HG03108 (cell line): ENCODE data around the gene FOXA3.
A peak's percentile ranks its signal among the peaks of the same experiment; 100 is the strongest.

Source experiments
- ATAC-seq: cut with Tn5 transposase; IDR thresholded peaks from one replicate; pipeline ENCODE4 v1.9.1; 2021; ENCODE audit warnings: moderate library complexity; ENCODE audit not compliant: unreplicated experiment

The FOXA3 gene

GRCh38 chr19:45863840-45864628 is at the start of gene FOXA3:
Gene FOXA3, plus strand, starts transcription at chr19:45864326. Its CDS starts 131 bp downstream, at chr19:45864457.
- peak; percentile 42 for ATAC-seq

GRCh38 chr19:45814851-45815480 is 49.2 kb upstream of the FOXA3 start, which contains the start of gene RSPH6A:
Gene RSPH6A, minus strand, starts transcription at chr19:45815308. Its CDS starts 132 bp downstream, at chr19:45815176.
- no peak for ATAC-seq

- no peak for ATAC-seq
These were observed 48.5 kb upstream of the FOXA3 start for GRCh38 chr19:45815481-45816216.

GRCh38 chr19:45816236-45817009 is 47.7 kb upstream of the FOXA3 start:
- no peak for ATAC-seq

- ATAC-seq, result peak; percentile 85
These were observed 47.0 kb upstream of the FOXA3 start for GRCh38 chr19:45817010-45817724.

GRCh38 chr19:45817725-45818301 is 46.3 kb upstream of the FOXA3 start:
- ATAC-seq, result no peak

- no peak for ATAC-seq
These were observed 44.4 kb upstream of the FOXA3 start for GRCh38 chr19:45819769-45820168.

- ATAC-seq, result no peak
These were observed 43.6 kb upstream of the FOXA3 start for GRCh38 chr19:45820413-45821102.

- no peak for ATAC-seq
These were observed 43.0 kb upstream of the FOXA3 start for GRCh38 chr19:45821103-45821521.

GRCh38 chr19:45821570-45821969 is 42.6 kb upstream of the FOXA3 start:
- ATAC-seq, result no peak

GRCh38 chr19:45822716-45823115 is 41.4 kb upstream of the FOXA3 start:
- no peak for ATAC-seq

- ATAC-seq, result no peak
These were observed 40.9 kb upstream of the FOXA3 start for GRCh38 chr19:45823182-45823581.

- ATAC-seq, result no peak
These were observed 40.1 kb upstream of the FOXA3 start for GRCh38 chr19:45824041-45824471.

- ATAC-seq, result no peak
These were observed 39.4 kb upstream of the FOXA3 start for GRCh38 chr19:45824531-45825262.

GRCh38 chr19:45825263-45825605 is 38.9 kb upstream of the FOXA3 start:
- no peak for ATAC-seq

GRCh38 chr19:45825917-45826893 is 37.9 kb upstream of the FOXA3 start:
- no peak for ATAC-seq

- no peak for ATAC-seq
These were observed 37.2 kb upstream of the FOXA3 start for GRCh38 chr19:45826934-45827333.
